ENCODE data around the gene CNTNAP2.

CNTNAP2 gene

GRCh38 chr7:148212731-148213130 is 2096.1 kb downstream of the CNTNAP2 start:
- no peak for DNase-seq (ENCODE audit: low read depth)

GRCh38 chr7:148214101-148214500 is 2097.5 kb downstream of the CNTNAP2 start:
- no peak for DNase-seq (ENCODE audit: low read depth)

GRCh38 chr7:148218603-148219002 is 2102.0 kb downstream of the CNTNAP2 start:
- DNase-seq (ENCODE audit: low read depth), result no peak

- DNase-seq (ENCODE audit: low read depth), result no peak
Observed at GRCh38 chr7:148222721-148223120, 2106.1 kb downstream of the CNTNAP2 start.

- no peak for DNase-seq (ENCODE audit: low read depth)
Observed at GRCh38 chr7:148223160-148223559, 2106.6 kb downstream of the CNTNAP2 start.

GRCh38 chr7:148223738-148224137 is 2107.1 kb downstream of the CNTNAP2 start:
- DNase-seq (ENCODE audit: low read depth), result no peak

GRCh38 chr7:148230296-148230695 is 2113.7 kb downstream of the CNTNAP2 start:
- DNase-seq (ENCODE audit: low read depth), result no peak

- no peak for DNase-seq (ENCODE audit: low read depth)
Observed at GRCh38 chr7:148230883-148231282, 2114.3 kb downstream of the CNTNAP2 start.

- no peak for DNase-seq (ENCODE audit: low read depth)
Observed at GRCh38 chr7:148232784-148233183, 2116.2 kb downstream of the CNTNAP2 start.

- DNase-seq (ENCODE audit: low read depth), result no peak
Observed at GRCh38 chr7:148234715-148235114, 2118.1 kb downstream of the CNTNAP2 start.

- no peak for DNase-seq (ENCODE audit: low read depth)
Observed at GRCh38 chr7:148238761-148239325, 2122.2 kb downstream of the CNTNAP2 start.

GRCh38 chr7:148241700-148242293 is 2125.2 kb downstream of the CNTNAP2 start:
- no peak for DNase-seq (ENCODE audit: low read depth)

GRCh38 chr7:148242294-148242821 is 2125.8 kb downstream of the CNTNAP2 start:
- DNase-seq (ENCODE audit: low read depth), result no peak

- no peak for DNase-seq (ENCODE audit: low read depth)
Observed at GRCh38 chr7:148245381-148245780, 2128.8 kb downstream of the CNTNAP2 start.

GRCh38 chr7:148253629-148254028 is 2137.0 kb downstream of the CNTNAP2 start:
- no peak for DNase-seq (ENCODE audit: low read depth)

- DNase-seq (ENCODE audit: low read depth), result no peak
Observed at GRCh38 chr7:148255333-148255732, 2138.7 kb downstream of the CNTNAP2 start.

- DNase-seq (ENCODE audit: low read depth), result no peak
Observed at GRCh38 chr7:148256433-148256832, 2139.8 kb downstream of the CNTNAP2 start.

GRCh38 chr7:148260599-148260998 is 2144.0 kb downstream of the CNTNAP2 start:
- DNase-seq (ENCODE audit: low read depth), result no peak

GRCh38 chr7:148261523-148261922 is 2144.9 kb downstream of the CNTNAP2 start:
- DNase-seq (ENCODE audit: low read depth), result no peak

GRCh38 chr7:148261996-148262688 is 2145.5 kb downstream of the CNTNAP2 start:
- DNase-seq (ENCODE audit: low read depth), result no peak

GRCh38 chr7:148262721-148263229 is 2146.2 kb downstream of the CNTNAP2 start:
- peak; percentile 38 for DNase-seq (ENCODE audit: low read depth)

GRCh38 chr7:148264933-148265557 is 2148.4 kb downstream of the CNTNAP2 start:
- DNase-seq (ENCODE audit: low read depth), result no peak

- DNase-seq (ENCODE audit: low read depth), result no peak
Observed at GRCh38 chr7:148265896-148266295, 2149.3 kb downstream of the CNTNAP2 start.

Measured in activated T-helper 9 cell treated with anti-CD3 and anti-CD28 coated beads, Interleukin-2, amount 50 U/mL, for 16 hours (primary cell).